Measurements from ENCODE around the gene ASB18. TPM values are rescaled to one million over a fixed set of nuclear protein-coding genes. Genes with fewer than 3 reads are reported as not detected.

ASB18 gene
- total and polyA plus RNA-seq, 2 experiments from 2014 or later: not detected

GRCh38 chr2:236286873-236287545, 22.8 kb upstream of the ASB18 start:
- 80% methylated on average over 7 of the region's 7 CpGs for WGBS (ENCODE audit: low lambda C conversion rate, missing lambda C conversion rate)
- Histone ChIP-seq H3K79me2 (no peaks in the 10 kb centered on the region), H3K9me3 (ENCODE audit: low read depth) (no peaks in the 10 kb centered on the region), H3K4me1 (ENCODE audit: insufficient read depth) (no peaks in the 10 kb centered on the region), H3K27ac (no peak overlapping the region), H3K36me3 (replicated peaks; ENCODE audit: insufficient read depth, low read depth) (no peaks in the 10 kb centered on the region), H3K27me3 (peaks cover 19% of the 10 kb centered on the region), H3K4me3 (no peak overlapping the region), H3K9me2 (replicated peaks; ENCODE audit: insufficient read depth) (no peaks in the 10 kb centered on the region), H4K20me1 (ENCODE audit: insufficient read depth, poor library complexity, severe bottlenecking) (no peaks in the 10 kb centered on the region), H3K4me2 (no peak overlapping the region), H2AFZ (no peak overlapping the region)
- no peak for DNase-seq (ENCODE audit: low spot score)
- TF ChIP-seq CTCF (IDR thresholded peaks at IDR 0.05; ENCODE audit: poor library complexity) (no peak), EZH2phosphoT487 (IDR thresholded peaks at IDR 0.05; ENCODE audit: low read depth, severe bottlenecking, unreplicated experiment) (no peak)

- H3K27ac ChIP-seq: no peak overlapping the region
- no peaks in the 10 kb centered on the region for H4K20me1 ChIP-seq (ENCODE audit: insufficient read depth, poor library complexity, severe bottlenecking)
- no peak overlapping the region for H3K4me2 ChIP-seq
- H3K27me3 ChIP-seq: peaks cover 5% of the 10 kb centered on the region
- no peaks in the 10 kb centered on the region for H3K4me1 ChIP-seq (ENCODE audit: insufficient read depth)
- no peaks in the 10 kb centered on the region for H3K36me3 ChIP-seq (replicated peaks; ENCODE audit: insufficient read depth, low read depth)
- H2AFZ ChIP-seq: no peak overlapping the region
- 96% methylated on average over 1 of the region's 1 CpG for WGBS (ENCODE audit: low lambda C conversion rate, missing lambda C conversion rate)
- H3K79me2 ChIP-seq: no peaks in the 10 kb centered on the region
- TF ChIP-seq CTCF (IDR thresholded peaks at IDR 0.05; ENCODE audit: poor library complexity) (no peak), EZH2 (IDR thresholded peaks at IDR 0.05; ENCODE audit: borderline replicate concordance) (no peak)
- H3K4me3 ChIP-seq: no peak overlapping the region
- no peaks in the 10 kb centered on the region for H3K9me3 ChIP-seq (ENCODE audit: low read depth)
- no peak for DNase-seq (ENCODE audit: low spot score)
- no peaks in the 10 kb centered on the region for H3K9me2 ChIP-seq (replicated peaks; ENCODE audit: insufficient read depth)
Measured at GRCh38 chr2:236284208-236284607, 20.0 kb upstream of the ASB18 start.

- WGBS (ENCODE audit: low lambda C conversion rate, missing lambda C conversion rate): 60% methylated on average over 1 of the region's 1 CpG
- H3K36me3 ChIP-seq (replicated peaks; ENCODE audit: insufficient read depth, low read depth): no peaks in the 10 kb centered on the region
- H3K4me2 ChIP-seq: no peak overlapping the region
- H3K9me3 ChIP-seq (ENCODE audit: low read depth): no peaks in the 10 kb centered on the region
- no peak overlapping the region for H3K4me3 ChIP-seq
- H3K9me2 ChIP-seq (replicated peaks; ENCODE audit: insufficient read depth): no peaks in the 10 kb centered on the region
- no peaks in the 10 kb centered on the region for H3K4me1 ChIP-seq (ENCODE audit: insufficient read depth)
- H3K27me3 ChIP-seq: no peaks in the 10 kb centered on the region
- H4K20me1 ChIP-seq (ENCODE audit: insufficient read depth, poor library complexity, severe bottlenecking): no peaks in the 10 kb centered on the region
- no peak for DNase-seq (ENCODE audit: low spot score)
- no peak overlapping the region for H2AFZ ChIP-seq
- H3K27ac ChIP-seq: no peak overlapping the region
- TF ChIP-seq CTCF (IDR thresholded peaks at IDR 0.05; ENCODE audit: poor library complexity) (no peak), EZH2 (IDR thresholded peaks at IDR 0.05; ENCODE audit: borderline replicate concordance) (no peak), EZH2phosphoT487 (IDR thresholded peaks at IDR 0.05; ENCODE audit: low read depth, severe bottlenecking, unreplicated experiment) (no peak)
- no peaks in the 10 kb centered on the region for H3K79me2 ChIP-seq
Measured at GRCh38 chr2:236282406-236282805, 18.2 kb upstream of the ASB18 start.
